Measurements from ENCODE around the gene FSTL4.

The FSTL4 gene

GRCh38 chr5:133589286-133589685, 23.1 kb downstream of the FSTL4 start:
- Mint-ChIP-seq H3K27me3 (no peaks in the 10 kb centered on the region), H3K4me3 (no peak overlapping the region), H3K27ac (no peak overlapping the region), H3K36me3 (no peaks in the 10 kb centered on the region), H3K4me1 (no peaks in the 10 kb centered on the region), H3K9me3 (no peaks in the 10 kb centered on the region)

- Mint-ChIP-seq H3K4me1 (no peaks in the 10 kb centered on the region), H3K9me3 (no peaks in the 10 kb centered on the region), H3K27me3 (peaks cover 6% of the 10 kb centered on the region), H3K36me3 (no peaks in the 10 kb centered on the region), H3K27ac (no peak overlapping the region), H3K4me3 (no peak overlapping the region)
Observed at GRCh38 chr5:133582971-133583370, 29.4 kb downstream of the FSTL4 start.

GRCh38 chr5:133581918-133582317, 30.4 kb downstream of the FSTL4 start:
- H3K4me1 Mint-ChIP-seq: no peaks in the 10 kb centered on the region
- H3K27ac Mint-ChIP-seq: no peak overlapping the region
- H3K36me3 Mint-ChIP-seq: no peaks in the 10 kb centered on the region
- peaks cover 6% of the 10 kb centered on the region for H3K27me3 Mint-ChIP-seq
- H3K4me3 Mint-ChIP-seq: no peak overlapping the region
- no peaks in the 10 kb centered on the region for H3K9me3 Mint-ChIP-seq

GRCh38 chr5:133581348-133581747, 31.0 kb downstream of the FSTL4 start:
- no peak overlapping the region for H3K4me3 Mint-ChIP-seq
- no peaks in the 10 kb centered on the region for H3K4me1 Mint-ChIP-seq
- no peaks in the 10 kb centered on the region for H3K36me3 Mint-ChIP-seq
- no peaks in the 10 kb centered on the region for H3K9me3 Mint-ChIP-seq
- H3K27ac Mint-ChIP-seq: no peak overlapping the region
- peaks cover 6% of the 10 kb centered on the region for H3K27me3 Mint-ChIP-seq

- no peaks in the 10 kb centered on the region for H3K9me3 Mint-ChIP-seq
- no peaks in the 10 kb centered on the region for H3K36me3 Mint-ChIP-seq
- no peak overlapping the region for H3K4me3 Mint-ChIP-seq
- H3K27ac Mint-ChIP-seq: no peak overlapping the region
- H3K4me1 Mint-ChIP-seq: no peaks in the 10 kb centered on the region
- peaks cover 6% of the 10 kb centered on the region for H3K27me3 Mint-ChIP-seq
Observed at GRCh38 chr5:133580618-133581017, 31.7 kb downstream of the FSTL4 start.

GRCh38 chr5:133579766-133580165, 32.6 kb downstream of the FSTL4 start:
- Mint-ChIP-seq H3K9me3 (no peaks in the 10 kb centered on the region), H3K4me1 (no peaks in the 10 kb centered on the region), H3K27ac (no peak overlapping the region), H3K27me3 (peaks cover 6% of the 10 kb centered on the region), H3K36me3 (no peaks in the 10 kb centered on the region), H3K4me3 (no peak overlapping the region)

GRCh38 chr5:133569347-133569746, 43.0 kb downstream of the FSTL4 start:
- Mint-ChIP-seq H3K27me3 (peaks cover 25% of the 10 kb centered on the region), H3K4me3 (no peak overlapping the region), H3K9me3 (no peaks in the 10 kb centered on the region), H3K27ac (no peak overlapping the region), H3K36me3 (no peaks in the 10 kb centered on the region), H3K4me1 (no peaks in the 10 kb centered on the region)

GRCh38 chr5:133565993-133566392, 46.3 kb downstream of the FSTL4 start:
- no peaks in the 10 kb centered on the region for H3K4me1 Mint-ChIP-seq
- no peak overlapping the region for H3K4me3 Mint-ChIP-seq
- H3K36me3 Mint-ChIP-seq: no peaks in the 10 kb centered on the region
- H3K9me3 Mint-ChIP-seq: no peaks in the 10 kb centered on the region
- H3K27ac Mint-ChIP-seq: no peak overlapping the region
- H3K27me3 Mint-ChIP-seq: peaks cover 17% of the 10 kb centered on the region

- peaks cover 15% of the 10 kb centered on the region for H3K27me3 Mint-ChIP-seq
- H3K27ac Mint-ChIP-seq: no peak overlapping the region
- H3K4me1 Mint-ChIP-seq: no peaks in the 10 kb centered on the region
- no peaks in the 10 kb centered on the region for H3K9me3 Mint-ChIP-seq
- H3K36me3 Mint-ChIP-seq: no peaks in the 10 kb centered on the region
- H3K4me3 Mint-ChIP-seq: no peak overlapping the region
Observed at GRCh38 chr5:133564921-133565565, 47.3 kb downstream of the FSTL4 start.

GRCh38 chr5:133562554-133562953, 49.8 kb downstream of the FSTL4 start:
- Mint-ChIP-seq H3K36me3 (no peaks in the 10 kb centered on the region), H3K9me3 (no peaks in the 10 kb centered on the region), H3K27ac (no peak overlapping the region), H3K27me3 (peaks cover 14% of the 10 kb centered on the region), H3K4me1 (no peaks in the 10 kb centered on the region), H3K4me3 (no peak overlapping the region)

- H3K27me3 Mint-ChIP-seq: peaks cover 6% of the 10 kb centered on the region
- H3K9me3 Mint-ChIP-seq: no peaks in the 10 kb centered on the region
- H3K4me1 Mint-ChIP-seq: no peaks in the 10 kb centered on the region
- no peak overlapping the region for H3K27ac Mint-ChIP-seq
- no peaks in the 10 kb centered on the region for H3K36me3 Mint-ChIP-seq
- no peak overlapping the region for H3K4me3 Mint-ChIP-seq
Observed at GRCh38 chr5:133559960-133560359, 52.4 kb downstream of the FSTL4 start.

- H3K36me3 Mint-ChIP-seq: no peaks in the 10 kb centered on the region
- H3K4me1 Mint-ChIP-seq: no peaks in the 10 kb centered on the region
- H3K27ac Mint-ChIP-seq: no peak overlapping the region
- H3K27me3 Mint-ChIP-seq: peaks cover 11% of the 10 kb centered on the region
- no peaks in the 10 kb centered on the region for H3K9me3 Mint-ChIP-seq
- no peak overlapping the region for H3K4me3 Mint-ChIP-seq
Observed at GRCh38 chr5:133556551-133556950, 55.8 kb downstream of the FSTL4 start.

- Mint-ChIP-seq H3K27ac (no peak overlapping the region), H3K4me3 (no peak overlapping the region), H3K36me3 (no peaks in the 10 kb centered on the region), H3K27me3 (peaks cover 16% of the 10 kb centered on the region), H3K4me1 (no peaks in the 10 kb centered on the region), H3K9me3 (no peaks in the 10 kb centered on the region)
Observed at GRCh38 chr5:133554279-133554678, 58.1 kb downstream of the FSTL4 start.

GRCh38 chr5:133552925-133553525, 59.3 kb downstream of the FSTL4 start:
- Mint-ChIP-seq H3K36me3 (no peaks in the 10 kb centered on the region), H3K27me3 (peaks cover 17% of the 10 kb centered on the region), H3K4me1 (no peaks in the 10 kb centered on the region), H3K4me3 (no peak overlapping the region), H3K27ac (no peak overlapping the region), H3K9me3 (no peaks in the 10 kb centered on the region)

- Mint-ChIP-seq H3K4me1 (no peaks in the 10 kb centered on the region), H3K27ac (no peak overlapping the region), H3K9me3 (peaks cover 5% of the 10 kb centered on the region), H3K4me3 (no peak overlapping the region), H3K36me3 (no peaks in the 10 kb centered on the region), H3K27me3 (peaks cover 30% of the 10 kb centered on the region)
Observed at GRCh38 chr5:133546500-133546899, 65.8 kb downstream of the FSTL4 start.

- Mint-ChIP-seq H3K9me3 (peaks cover 5% of the 10 kb centered on the region), H3K4me1 (no peaks in the 10 kb centered on the region), H3K27me3 (peaks cover 32% of the 10 kb centered on the region), H3K27ac (no peak overlapping the region), H3K36me3 (no peaks in the 10 kb centered on the region), H3K4me3 (no peak overlapping the region)
Observed at GRCh38 chr5:133544346-133544745, 68.0 kb downstream of the FSTL4 start.

GRCh38 chr5:133539818-133540217, 72.5 kb downstream of the FSTL4 start:
- Mint-ChIP-seq H3K27ac (no peak overlapping the region), H3K36me3 (no peaks in the 10 kb centered on the region), H3K4me3 (no peak overlapping the region), H3K9me3 (no peaks in the 10 kb centered on the region), H3K27me3 (peaks cover 24% of the 10 kb centered on the region), H3K4me1 (no peaks in the 10 kb centered on the region)
